GM23338 (cell line): Measurements from ENCODE around the gene EHD1. TPM values are rescaled to one million over a fixed set of nuclear protein-coding genes. Genes with fewer than 3 reads are reported as not detected.

Experiments used
- ATAC-seq: fragments of 200-7000 bp; cut with Tn5 transposase; 3 replicates; pipeline ENCODE4 v1.9.1; 2020
- DNase-seq: peaks from one replicate; pipeline ENCODE4 v3.0.0-alpha.2; 2015; ENCODE audit warnings: low spot score
- H2AFZ ChIP-seq: fragments of 200-600 bp; sonication (generic); 2 replicates; pipeline ENCODE4 v1.8.0; 2016; ENCODE audit warnings: antibody characterized with exemption, mild to moderate bottlenecking, moderate library complexity
- H3F3A ChIP-seq: fragments of 200-600 bp; sonication (generic); replicated peaks from 2 replicates; pipeline ENCODE4 v1.8.0; 2017; ENCODE audit warnings: antibody characterized with exemption, mixed run types, low read depth
- H3K27ac ChIP-seq: fragments of 200-600 bp; sonication (generic); 2 replicates; pipeline ENCODE4 v1.6.1; 2016; ENCODE audit warnings: low read depth
- H3K27me3 ChIP-seq: fragments of 200-600 bp; sonication (generic); 2 replicates; pipeline ENCODE4 v1.8.0; 2016; ENCODE audit warnings: mild to moderate bottlenecking, mixed run types, moderate library complexity; ENCODE audit not compliant: insufficient read depth
- H3K36me3 ChIP-seq: fragments of 200-600 bp; sonication (generic); 2 replicates; pipeline ENCODE4 v1.8.0; 2016; ENCODE audit warnings: mild to moderate bottlenecking; ENCODE audit not compliant: insufficient read depth
- H3K4me1 ChIP-seq: fragments of 200-600 bp; sonication (generic); 2 replicates; pipeline ENCODE4 v1.8.0; 2016; ENCODE audit warnings: mild to moderate bottlenecking, moderate library complexity; ENCODE audit not compliant: insufficient read depth
- H3K4me2 ChIP-seq: fragments of 200-600 bp; sonication (generic); 2 replicates; pipeline ENCODE4 v1.7.1; 2017; ENCODE audit warnings: mixed run types
- H3K4me3 ChIP-seq: fragments of 200-600 bp; sonication (generic); 2 replicates; pipeline ENCODE4 v1.6.1; 2016; ENCODE audit warnings: mixed run types
- H3K79me2 ChIP-seq: fragments of 200-600 bp; sonication (generic); replicated peaks from 2 replicates; pipeline ENCODE4 v1.8.0; 2017; ENCODE audit warnings: mild to moderate bottlenecking; ENCODE audit not compliant: insufficient read depth
- H3K9me2 ChIP-seq: fragments of 200-600 bp; sonication (generic); 2 replicates; pipeline ENCODE4 v1.8.0; 2017; ENCODE audit not compliant: insufficient read depth
- H4K20me1 ChIP-seq: fragments of 200-600 bp; sonication (generic); replicated peaks from 2 replicates; pipeline ENCODE4 v1.8.0; 2017; ENCODE audit warnings: mild to moderate bottlenecking; ENCODE audit not compliant: insufficient read depth
- H3K27ac Mint-ChIP-seq: 2 replicates; pipeline ENCODE4 v1.8.0; 2020; ENCODE audit warnings: inconsistent platforms, mild to moderate bottlenecking, moderate library complexity, mixed read lengths
- H3K27me3 Mint-ChIP-seq: 3 replicates; pipeline ENCODE4 v1.8.0; 2022; ENCODE audit warnings: low read depth, mild to moderate bottlenecking, moderate library complexity, mixed read lengths, inconsistent platforms; ENCODE audit not compliant: insufficient read depth, poor library complexity
- H3K36me3 Mint-ChIP-seq: 3 replicates; pipeline ENCODE4 v1.8.0; 2021; ENCODE audit warnings: low read depth, mild to moderate bottlenecking, inconsistent platforms, moderate library complexity, mixed read lengths
- H3K4me1 Mint-ChIP-seq: 3 replicates; pipeline ENCODE4 v1.8.0; 2020; ENCODE audit warnings: mild to moderate bottlenecking, inconsistent platforms, mixed read lengths
- H3K4me3 Mint-ChIP-seq: 3 replicates; pipeline ENCODE4 v1.8.0; 2021; ENCODE audit warnings: moderate library complexity, mild to moderate bottlenecking, inconsistent platforms, mixed read lengths
- H3K9me3 Mint-ChIP-seq: 3 replicates; pipeline ENCODE4 v1.8.0; 2020; ENCODE audit warnings: moderate library complexity, mild to moderate bottlenecking, inconsistent platforms, mixed read lengths
- EZH2phosphoT487 ChIP-seq: fragments of 200-600 bp; sonication (generic); IDR thresholded peaks from one replicate; pipeline ENCODE4 v1.8.1; 2018; ENCODE audit warnings: antibody characterized with exemption; ENCODE audit not compliant: unreplicated experiment
- JUNB ChIP-seq: IDR thresholded peaks from one replicate; pipeline ENCODE4 v1.6.1; 2016; ENCODE audit warnings: antibody characterized with exemption; ENCODE audit not compliant: unreplicated experiment
- POLR2AphosphoS5 ChIP-seq: IDR thresholded peaks from 2 replicates; pipeline ENCODE4 v1.6.1; 2016; ENCODE audit warnings: antibody characterized with exemption, low read depth
- STAT1 ChIP-seq: IDR thresholded peaks from one replicate; pipeline ENCODE4 v1.6.1; 2016; ENCODE audit warnings: antibody characterized with exemption; ENCODE audit not compliant: unreplicated experiment
- ZNF114 ChIP-seq: fragments of 250-450 bp; sonication (Bioruptor Pico); IDR thresholded peaks from 2 replicates; pipeline ENCODE4 v1.5.0; 2020; ENCODE audit warnings: mild to moderate bottlenecking, moderate library complexity
- ZNF331 ChIP-seq: fragments of 250-450 bp; sonication (Bioruptor Pico); IDR thresholded peaks from 2 replicates; pipeline ENCODE4 v1.5.0; 2020; ENCODE audit warnings: low read depth, mild to moderate bottlenecking, moderate library complexity
- polyA plus RNA-seq: library from polyadenylated mRNA; unstranded; fragments of >200 nt; fragmentation: Nextera tagmentation; extraction: Ambion mirVana; gene quantifications from 2 replicates; pipeline ENCODE4 v1.2.1, GENCODE V29; 2016
- total RNA-seq: library from RNA; depleted of rRNA; stranded (reverse); fragments of >200 nt; shearing (Covaris generic); gene quantifications from 2 replicates; pipeline ENCODE4 v1.2.3, GENCODE V29; 2014
- TF ChIP-seq, protein P1 (sequence below): IDR thresholded peaks from 2 replicates; pipeline ENCODE4 v1.6.1; 2016; ENCODE audit warnings: antibody characterized with exemption
- TF ChIP-seq, protein P2 (sequence below): fragments of 250-450 bp; sonication (Bioruptor Pico); IDR thresholded peaks from 2 replicates; pipeline ENCODE4 v1.5.0; 2020; ENCODE audit warnings: mild to moderate bottlenecking, moderate library complexity

Gene EHD1
- total and polyA plus RNA-seq, 2 experiments from 2014 or later = 16.7 to 69.7 TPM

DNA sequence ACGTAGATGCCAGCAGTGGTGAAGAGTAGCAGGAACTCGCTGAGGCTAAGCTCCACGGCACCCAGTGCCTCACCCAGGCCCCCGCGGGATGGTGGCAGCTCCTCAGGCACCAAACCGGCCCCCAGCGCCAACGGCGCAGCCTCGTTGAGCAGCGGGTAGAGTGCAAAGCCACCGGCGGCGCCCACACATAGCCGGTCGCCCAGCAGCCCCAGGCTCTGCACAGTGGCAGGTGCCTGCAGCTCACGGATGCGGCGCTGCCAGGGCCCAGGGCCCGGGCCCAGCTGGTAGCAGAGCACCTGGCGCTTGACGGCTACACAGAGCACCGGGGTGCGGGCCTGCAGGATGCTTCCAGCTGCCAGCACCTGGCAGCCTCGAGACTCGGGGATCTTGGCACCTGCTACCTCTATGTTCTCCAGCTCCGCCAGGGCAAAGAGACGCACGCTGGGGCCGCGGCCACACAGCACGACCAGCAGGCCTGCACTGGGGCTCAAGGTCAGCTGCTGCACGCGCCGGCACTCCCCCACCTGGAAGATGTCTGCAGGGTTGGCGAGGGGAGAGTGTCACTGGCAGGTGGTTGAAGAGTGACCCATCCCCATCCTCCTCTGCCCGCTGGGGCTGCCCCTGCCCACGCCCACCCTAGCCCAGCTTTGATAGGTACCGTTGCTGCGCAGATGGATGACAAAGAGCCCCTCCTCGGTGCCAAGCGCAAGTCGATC is 48.7 kb downstream of the EHD1 start (continued):
- TF ChIP-seq, protein P1, sequence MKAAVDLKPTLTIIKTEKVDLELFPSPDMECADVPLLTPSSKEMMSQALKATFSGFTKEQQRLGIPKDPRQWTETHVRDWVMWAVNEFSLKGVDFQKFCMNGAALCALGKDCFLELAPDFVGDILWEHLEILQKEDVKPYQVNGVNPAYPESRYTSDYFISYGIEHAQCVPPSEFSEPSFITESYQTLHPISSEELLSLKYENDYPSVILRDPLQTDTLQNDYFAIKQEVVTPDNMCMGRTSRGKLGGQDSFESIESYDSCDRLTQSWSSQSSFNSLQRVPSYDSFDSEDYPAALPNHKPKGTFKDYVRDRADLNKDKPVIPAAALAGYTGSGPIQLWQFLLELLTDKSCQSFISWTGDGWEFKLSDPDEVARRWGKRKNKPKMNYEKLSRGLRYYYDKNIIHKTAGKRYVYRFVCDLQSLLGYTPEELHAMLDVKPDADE = no peak
- TF ChIP-seq POLR2AphosphoS5 = no peak
- no peak for TF ChIP-seq JUNB
- no peak for TF ChIP-seq ZNF331 (CRISPR knock-in tag)

DNA sequence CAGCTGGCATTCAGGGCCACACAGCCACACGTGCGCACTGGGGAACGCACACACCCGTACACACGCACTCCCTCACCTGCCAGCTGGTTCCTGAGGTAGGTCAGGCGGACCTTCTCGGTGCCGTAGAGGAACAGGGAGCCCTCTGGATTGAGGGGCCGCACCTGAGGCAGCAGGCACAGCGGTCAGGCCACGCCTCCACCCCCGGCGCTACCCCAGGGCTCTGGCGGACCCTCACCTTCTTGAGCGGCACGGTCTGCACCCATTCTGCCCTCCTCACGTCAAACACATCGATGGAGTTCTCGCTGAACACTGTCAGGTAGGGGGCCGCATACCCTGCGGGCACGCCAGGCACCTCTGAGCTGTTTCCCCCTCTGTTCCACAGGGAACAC is 51.0 kb downstream of the EHD1 start:
- Histone ChIP-seq H3K4me1 (no peaks in the 10 kb centered on the region), H3K9me2 (no peaks in the 10 kb centered on the region), H3K4me2 (no peak overlapping the region), H4K20me1 (no peaks in the 10 kb centered on the region), H3K27me3 (no peaks in the 10 kb centered on the region), H2AFZ (no peak overlapping the region), H3K79me2 (no peaks in the 10 kb centered on the region), H3K27ac (no peak overlapping the region), H3F3A (no peaks in the 10 kb centered on the region), H3K36me3 (no peaks in the 10 kb centered on the region), H3K4me3 (no peak overlapping the region)
- Mint-ChIP-seq H3K27me3 (peaks cover 5% of the 10 kb centered on the region), H3K4me1 (no peaks in the 10 kb centered on the region), H3K9me3 (no peaks in the 10 kb centered on the region), H3K27ac (no peak overlapping the region), H3K36me3 (peaks cover 11% of the 10 kb centered on the region; the same call in 2 of the 3 replicates), H3K4me3 (no peak overlapping the region)
- DNase-seq = no peak
- no peak for ATAC-seq
- TF ChIP-seq, protein P1 = no peak
- TF ChIP-seq EZH2phosphoT487 (no peak), JUNB (no peak), STAT1 (no peak), ZNF114 (no peak)
- TF ChIP-seq, protein P2, sequence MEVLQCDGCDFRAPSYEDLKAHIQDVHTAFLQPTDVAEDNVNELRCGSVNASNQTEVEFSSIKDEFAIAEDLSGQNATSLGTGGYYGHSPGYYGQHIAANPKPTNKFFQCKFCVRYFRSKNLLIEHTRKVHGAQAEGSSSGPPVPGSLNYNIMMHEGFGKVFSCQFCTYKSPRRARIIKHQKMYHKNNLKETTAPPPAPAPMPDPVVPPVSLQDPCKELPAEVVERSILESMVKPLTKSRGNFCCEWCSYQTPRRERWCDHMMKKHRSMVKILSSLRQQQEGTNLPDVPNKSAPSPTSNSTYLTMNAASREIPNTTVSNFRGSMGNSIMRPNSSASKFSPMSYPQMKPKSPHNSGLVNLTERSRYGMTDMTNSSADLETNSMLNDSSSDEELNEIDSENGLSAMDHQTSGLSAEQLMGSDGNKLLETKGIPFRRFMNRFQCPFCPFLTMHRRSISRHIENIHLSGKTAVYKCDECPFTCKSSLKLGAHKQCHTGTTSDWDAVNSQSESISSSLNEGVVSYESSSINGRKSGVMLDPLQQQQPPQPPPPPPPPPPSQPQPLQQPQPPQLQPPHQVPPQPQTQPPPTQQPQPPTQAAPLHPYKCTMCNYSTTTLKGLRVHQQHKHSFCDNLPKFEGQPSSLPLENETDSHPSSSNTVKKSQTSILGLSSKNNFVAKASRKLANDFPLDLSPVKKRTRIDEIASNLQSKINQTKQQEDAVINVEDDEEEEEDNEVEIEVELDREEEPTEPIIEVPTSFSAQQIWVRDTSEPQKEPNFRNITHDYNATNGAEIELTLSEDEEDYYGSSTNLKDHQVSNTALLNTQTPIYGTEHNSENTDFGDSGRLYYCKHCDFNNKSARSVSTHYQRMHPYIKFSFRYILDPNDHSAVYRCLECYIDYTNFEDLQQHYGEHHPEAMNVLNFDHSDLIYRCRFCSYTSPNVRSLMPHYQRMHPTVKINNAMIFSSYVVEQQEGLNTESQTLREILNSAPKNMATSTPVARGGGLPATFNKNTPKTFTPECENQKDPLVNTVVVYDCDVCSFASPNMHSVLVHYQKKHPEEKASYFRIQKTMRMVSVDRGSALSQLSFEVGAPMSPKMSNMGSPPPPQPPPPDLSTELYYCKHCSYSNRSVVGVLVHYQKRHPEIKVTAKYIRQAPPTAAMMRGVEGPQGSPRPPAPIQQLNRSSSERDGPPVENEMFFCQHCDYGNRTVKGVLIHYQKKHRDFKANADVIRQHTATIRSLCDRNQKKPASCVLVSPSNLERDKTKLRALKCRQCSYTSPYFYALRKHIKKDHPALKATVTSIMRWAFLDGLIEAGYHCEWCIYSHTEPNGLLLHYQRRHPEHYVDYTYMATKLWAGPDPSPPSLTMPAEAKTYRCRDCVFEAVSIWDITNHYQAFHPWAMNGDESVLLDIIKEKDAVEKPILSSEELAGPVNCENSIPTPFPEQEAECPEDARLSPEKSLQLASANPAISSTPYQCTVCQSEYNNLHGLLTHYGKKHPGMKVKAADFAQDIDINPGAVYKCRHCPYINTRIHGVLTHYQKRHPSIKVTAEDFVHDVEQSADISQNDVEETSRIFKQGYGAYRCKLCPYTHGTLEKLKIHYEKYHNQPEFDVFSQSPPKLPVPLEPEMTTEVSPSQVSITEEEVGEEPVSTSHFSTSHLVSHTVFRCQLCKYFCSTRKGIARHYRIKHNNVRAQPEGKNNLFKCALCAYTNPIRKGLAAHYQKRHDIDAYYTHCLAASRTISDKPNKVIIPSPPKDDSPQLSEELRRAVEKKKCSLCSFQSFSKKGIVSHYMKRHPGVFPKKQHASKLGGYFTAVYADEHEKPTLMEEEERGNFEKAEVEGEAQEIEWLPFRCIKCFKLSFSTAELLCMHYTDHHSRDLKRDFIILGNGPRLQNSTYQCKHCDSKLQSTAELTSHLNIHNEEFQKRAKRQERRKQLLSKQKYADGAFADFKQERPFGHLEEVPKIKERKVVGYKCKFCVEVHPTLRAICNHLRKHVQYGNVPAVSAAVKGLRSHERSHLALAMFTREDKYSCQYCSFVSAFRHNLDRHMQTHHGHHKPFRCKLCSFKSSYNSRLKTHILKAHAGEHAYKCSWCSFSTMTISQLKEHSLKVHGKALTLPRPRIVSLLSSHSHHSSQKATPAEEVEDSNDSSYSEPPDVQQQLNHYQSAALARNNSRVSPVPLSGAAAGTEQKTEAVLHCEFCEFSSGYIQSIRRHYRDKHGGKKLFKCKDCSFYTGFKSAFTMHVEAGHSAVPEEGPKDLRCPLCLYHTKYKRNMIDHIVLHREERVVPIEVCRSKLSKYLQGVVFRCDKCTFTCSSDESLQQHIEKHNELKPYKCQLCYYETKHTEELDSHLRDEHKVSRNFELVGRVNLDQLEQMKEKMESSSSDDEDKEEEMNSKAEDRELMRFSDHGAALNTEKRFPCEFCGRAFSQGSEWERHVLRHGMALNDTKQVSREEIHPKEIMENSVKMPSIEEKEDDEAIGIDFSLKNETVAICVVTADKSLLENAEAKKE = no peak
